GM03348 (cell line): ENCODE results near the gene HBA2.
A peak's percentile ranks its signal among the peaks of the same experiment; 100 is the strongest.
"Not testable (repeated sequence)": the region's sequence is repeated elsewhere in the genome, so short reads cannot be mapped to it uniquely, and the experiment has no call there.

Experiments used
- DNase-seq: peaks from one replicate; pipeline ENCODE4 v3.0.0; 2012; ENCODE audit warnings: low spot score

HBA2 gene

GRCh38 chr16:155031-155398 lies 17.7 kb upstream of the HBA2 start:
- no peak for DNase-seq

DNA sequence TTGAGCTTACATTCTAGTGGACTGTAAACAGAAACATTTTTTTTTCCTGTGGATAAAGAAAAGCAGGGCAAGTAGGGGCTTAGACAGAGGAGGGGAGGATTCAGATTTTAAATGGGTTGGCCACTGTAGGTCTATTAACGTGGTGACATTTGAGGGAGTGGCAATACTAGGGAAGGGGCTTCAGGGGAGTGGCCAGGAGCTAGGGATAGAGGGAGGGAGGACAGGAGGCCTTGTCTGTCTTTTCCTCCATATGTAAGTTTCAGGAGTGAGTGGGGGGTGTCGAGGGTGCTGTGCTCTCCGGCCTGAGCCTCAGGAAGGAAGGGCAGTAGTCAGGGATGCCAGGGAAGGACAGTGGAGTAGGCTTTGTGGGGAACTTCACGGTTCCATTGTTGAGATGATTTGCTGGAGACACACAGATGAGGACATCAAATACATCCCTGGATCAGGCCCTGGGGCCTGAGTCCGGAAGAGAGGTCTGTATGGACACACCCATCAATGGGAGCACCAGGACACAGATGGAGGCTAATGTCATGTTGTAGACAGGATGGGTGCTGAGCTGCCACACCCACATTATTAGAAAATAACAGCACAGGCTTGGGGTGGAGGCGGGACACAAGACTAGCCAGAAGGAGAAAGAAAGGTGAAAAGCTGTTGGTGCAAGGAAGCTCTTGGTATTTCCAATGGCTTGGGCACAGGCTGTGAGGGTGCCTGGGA lies 13.4 kb upstream of the HBA2 start:
- no peak for DNase-seq

DNA sequence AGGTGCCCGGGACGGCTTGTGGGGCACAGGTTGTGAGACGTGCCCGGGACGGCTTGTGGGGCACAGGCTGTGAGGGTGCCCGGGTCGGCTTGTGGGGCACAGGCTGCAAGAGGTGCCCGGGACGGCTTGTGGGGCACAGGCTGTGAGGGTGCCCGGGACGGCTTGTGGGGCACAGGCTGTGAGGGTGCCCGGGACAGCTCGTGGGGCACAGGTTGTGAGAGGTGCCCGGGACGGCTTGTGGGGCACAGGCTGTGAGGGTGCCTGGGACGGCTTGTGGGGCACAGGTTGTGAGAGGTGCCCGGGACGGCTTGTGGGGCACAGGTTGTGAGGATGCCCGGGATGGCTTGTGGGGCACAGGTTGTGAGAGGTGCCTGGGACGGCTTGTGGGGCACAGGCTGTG lies 12.4 kb upstream of the HBA2 start:
- not testable (repeated sequence) for DNase-seq

GRCh38 chr16:160691-161190 lies 11.9 kb upstream of the HBA2 start:
- no peak for DNase-seq

- no peak for DNase-seq
Observed at GRCh38 chr16:162271-162991, 10.2 kb upstream of the HBA2 start.

- not testable (repeated sequence) for DNase-seq
Observed at GRCh38 chr16:163139-163538, 9.5 kb upstream of the HBA2 start.

- not testable (repeated sequence) for DNase-seq
Observed at GRCh38 chr16:163696-164095, 9.0 kb upstream of the HBA2 start.

GRCh38 chr16:164134-164823 lies 8.4 kb upstream of the HBA2 start:
- DNase-seq = not testable (repeated sequence)

DNA sequence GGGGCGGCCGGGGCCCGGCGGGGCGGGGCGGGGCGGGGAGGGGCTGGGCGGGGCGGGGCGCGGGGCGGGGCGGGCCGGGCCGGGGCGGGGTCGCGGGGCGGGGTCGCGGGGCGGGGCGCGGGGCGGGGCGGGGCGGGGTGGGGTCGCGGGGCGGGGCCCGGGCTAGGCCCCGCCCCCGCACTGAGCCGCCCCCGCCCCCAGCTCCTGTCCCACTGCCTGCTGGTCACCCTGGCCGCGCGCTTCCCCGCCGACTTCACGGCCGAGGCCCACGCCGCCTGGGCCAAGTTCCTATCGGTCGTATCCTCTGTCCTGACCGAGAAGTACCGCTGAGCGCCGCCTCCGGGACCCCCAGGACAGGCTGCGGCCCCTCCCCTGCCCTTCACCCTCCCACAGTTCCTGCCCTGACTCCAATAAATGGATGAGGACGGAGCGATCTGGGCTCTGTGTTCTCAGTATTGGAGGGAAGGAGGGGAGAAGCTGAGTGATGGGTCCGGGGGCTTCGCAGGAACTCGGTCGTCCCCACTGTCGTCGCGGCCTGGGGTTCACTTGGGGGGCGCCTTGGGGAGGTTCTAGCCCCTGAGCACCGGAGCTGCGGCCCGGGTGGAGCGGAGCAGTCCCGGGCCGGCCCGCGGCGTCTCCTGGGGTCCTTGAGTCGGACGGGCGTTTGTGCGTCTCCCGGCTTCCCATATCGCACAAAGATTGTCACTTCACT lies 7.7 kb upstream of the HBA2 start:
- peak; percentile 30 for DNase-seq

DNA sequence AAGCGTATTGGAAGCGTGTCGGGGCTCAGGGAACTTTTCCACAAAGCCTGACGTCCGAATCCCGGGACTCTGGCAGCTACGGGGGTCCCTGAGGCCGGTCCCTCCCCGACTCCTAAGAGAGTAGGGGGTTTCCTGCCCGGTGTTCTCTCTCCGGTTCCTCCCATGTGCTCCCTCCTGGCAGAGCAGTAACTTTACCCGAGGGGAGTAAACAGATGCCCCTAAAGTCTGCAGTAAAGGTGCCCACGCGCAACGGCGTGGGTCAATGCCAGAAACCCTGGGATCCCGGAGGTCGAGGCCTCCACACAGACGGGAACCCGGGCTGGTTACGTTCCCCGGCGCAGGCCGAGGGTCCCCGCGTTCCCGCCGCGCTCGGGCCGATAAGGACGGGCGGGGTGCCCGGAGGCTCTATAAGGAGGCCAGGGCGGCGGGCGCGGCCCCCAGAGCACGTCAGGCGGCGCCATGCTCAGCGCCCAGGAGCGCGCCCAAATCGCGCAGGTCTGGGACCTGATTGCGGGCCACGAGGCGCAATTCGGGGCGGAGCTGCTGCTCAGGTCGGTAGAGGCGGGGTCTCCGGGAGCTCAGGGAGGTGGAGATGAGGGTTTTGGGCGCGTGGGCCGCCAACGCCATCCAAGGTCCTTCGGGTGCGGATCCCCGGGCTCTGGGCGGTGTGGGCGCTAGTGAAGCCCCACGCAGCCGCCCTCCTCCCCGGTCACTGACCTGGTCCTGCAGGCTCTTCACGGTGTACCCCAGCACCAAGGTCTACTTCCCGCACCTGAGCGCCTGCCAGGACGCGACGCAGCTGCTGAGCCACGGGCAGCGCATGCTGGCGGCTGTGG lies 6.9 kb upstream of the HBA2 start, which contains the start of gene HBM:
Gene HBM (plus strand): TSS at position 440 of the 836 bp plus-strand sequence. CDS start 20 bp downstream, at position 460.
- peak; percentile 15 for DNase-seq

DNA sequence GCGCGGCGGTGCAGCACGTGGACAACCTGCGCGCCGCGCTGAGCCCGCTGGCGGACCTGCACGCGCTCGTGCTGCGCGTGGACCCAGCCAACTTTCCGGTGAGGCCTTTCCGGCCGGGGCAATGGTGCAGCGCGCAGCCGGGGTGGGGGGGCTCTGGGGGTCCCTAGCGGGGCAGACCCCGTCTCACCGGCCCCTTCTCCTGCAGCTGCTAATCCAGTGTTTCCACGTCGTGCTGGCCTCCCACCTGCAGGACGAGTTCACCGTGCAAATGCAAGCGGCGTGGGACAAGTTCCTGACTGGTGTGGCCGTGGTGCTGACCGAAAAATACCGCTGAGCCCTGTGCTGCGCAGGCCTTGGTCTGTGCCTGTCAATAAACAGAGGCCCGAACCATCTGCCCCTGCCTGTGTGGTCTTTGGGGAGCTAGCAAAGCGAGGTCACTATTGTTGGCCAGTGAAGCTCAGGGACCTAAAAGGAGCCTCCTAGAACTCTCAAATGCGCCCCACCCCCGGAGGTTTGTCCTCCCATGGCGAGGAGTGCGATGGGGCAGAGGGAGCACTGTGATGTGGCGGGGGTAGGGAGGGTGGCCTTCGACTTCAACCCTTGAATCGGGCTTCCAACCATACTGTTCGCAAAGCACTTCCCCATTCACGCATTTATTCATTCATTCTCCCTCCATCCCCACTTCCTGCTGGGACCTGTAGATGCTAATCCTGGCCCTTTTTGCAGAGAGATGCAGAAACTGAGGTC lies 6.1 kb upstream of the HBA2 start:
- no peak for DNase-seq

DNA sequence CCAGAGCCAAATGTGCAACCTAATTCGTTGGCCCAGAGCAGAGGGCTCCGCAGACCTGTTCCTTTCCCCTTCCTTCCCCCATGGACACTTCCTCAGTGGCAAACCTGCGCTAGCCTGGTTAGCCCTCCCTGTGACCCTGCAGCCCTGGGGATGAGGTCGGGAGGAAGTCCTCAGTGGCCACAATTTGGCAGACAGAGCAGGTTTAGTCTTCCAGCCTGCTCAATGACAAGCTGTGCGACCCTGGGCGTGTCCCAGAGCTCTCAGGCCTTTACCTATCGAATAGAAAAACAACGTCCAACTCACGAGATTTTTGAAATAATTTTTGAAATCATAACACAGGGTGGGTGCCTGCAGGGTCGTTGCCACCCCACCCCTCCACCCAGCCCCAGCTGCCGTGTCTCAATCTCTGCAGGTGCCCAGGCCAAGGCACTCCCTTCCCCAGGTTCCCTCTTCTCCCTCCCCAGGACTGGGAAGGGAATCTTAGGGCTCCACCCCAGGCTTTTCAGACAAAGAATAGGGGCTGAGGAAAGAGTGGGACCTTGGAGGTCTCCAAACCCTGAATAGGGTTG lies 5.5 kb upstream of the HBA2 start:
- no peak for DNase-seq

DNA sequence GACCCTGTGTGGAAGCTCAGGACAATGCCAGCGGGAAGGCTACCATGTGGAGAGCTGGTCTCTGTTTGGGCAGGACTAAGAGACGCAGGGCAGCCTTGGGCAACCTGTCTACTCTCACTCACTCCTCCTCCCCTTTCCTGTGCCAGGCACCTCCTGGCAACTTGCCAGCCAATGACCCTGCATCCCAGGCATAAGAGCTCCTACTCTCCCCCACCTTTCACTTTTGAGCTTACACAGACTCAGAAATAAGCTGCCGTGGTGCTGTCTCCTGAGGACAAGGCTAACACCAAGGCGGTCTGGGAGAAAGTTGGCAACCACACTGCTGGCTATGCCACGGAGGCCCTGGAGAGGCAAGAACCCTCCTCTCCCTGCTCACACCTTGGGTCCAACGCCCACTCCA lies 4.3 kb upstream of the HBA2 start:
- peak; percentile 5 for DNase-seq

DNA sequence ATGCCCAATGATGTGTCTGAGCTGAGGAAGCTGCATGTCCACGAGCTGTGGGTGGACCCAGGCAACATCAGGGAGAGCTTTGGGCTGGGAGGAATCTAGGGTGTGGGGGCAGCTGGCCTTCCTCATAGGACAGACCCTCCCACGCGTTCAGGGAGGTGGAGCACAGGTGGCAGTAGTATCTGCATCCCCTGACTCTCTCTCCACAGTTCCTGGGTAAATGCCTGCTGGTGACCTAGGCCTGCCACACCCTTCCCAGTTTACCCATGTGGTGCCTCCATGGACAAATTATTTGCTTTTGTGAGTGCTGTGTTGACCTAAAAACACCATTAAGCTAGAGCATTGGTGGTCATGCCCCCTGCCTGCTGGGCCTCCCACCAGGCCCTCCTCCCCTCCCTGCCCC lies 3.7 kb upstream of the HBA2 start:
- peak; percentile 2 for DNase-seq

- not testable (repeated sequence) for DNase-seq
Observed at GRCh38 chr16:170088-170507, 2.6 kb upstream of the HBA2 start.

DNA sequence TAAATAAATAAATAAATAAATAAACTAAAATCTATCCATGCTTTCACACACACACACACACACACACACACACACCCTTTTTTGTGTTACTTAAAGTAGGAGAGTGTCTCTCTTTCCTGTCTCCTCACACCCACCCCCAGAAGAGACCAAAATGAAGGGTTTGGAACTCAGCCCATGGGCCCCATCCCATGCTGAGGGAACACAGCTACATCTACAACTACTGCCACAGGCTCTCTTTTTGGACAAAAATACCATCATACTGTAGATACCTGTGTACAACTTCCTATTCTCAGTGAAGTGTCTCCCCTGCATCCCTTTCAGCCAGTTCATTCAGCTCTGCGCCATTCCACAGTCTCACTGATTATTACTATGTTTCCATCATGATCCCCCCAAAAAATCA lies 1.9 kb upstream of the HBA2 start:
- DNase-seq = no peak

GRCh38 chr16:173211-173854 lies 657 bp downstream of the HBA2 start:
- not testable (repeated sequence) for DNase-seq

DNA sequence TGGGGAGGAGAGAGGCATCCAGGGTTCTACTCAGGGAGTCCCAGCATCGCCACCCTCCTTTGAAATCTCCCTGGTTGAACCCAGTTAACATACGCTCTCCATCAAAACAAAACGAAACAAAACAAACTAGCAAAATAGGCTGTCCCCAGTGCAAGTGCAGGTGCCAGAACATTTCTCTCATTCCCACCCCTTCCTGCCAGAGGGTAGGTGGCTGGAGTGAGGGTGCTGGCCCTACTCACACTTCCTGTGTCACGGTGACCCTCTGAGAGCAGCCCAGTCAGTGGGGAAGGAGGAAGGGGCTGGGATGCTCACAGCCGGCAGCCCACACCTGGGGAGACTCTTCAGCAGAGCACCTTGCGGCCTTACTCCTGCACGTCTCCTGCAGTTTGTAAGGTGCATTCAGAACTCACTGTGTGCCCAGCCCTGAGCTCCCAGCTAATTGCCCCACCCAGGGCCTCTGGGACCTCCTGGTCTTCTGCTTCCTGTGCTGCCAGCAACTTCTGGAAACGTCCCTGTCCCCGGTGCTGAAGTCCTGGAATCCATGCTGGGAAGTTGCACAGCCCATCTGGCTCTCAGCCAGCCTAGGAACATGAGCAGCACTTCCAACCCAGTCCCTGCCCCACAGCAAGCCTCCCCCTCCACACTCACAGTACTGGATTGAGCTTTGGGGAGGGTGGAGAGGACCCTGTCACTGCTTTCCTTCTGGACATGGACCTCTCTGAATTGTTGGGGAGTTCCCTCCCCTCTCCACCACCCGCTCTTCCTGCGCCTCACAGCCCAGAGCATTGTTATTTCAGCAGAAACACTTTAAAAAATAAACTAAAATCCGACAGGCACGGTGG lies 1.5 kb downstream of the HBA2 start:
- DNase-seq = not testable (repeated sequence)
